Measurements from ENCODE around the gene CHST13. TPM values are rescaled to one million over a fixed set of nuclear protein-coding genes. Genes with fewer than 3 reads are reported as not detected.

CHST13 gene
- total RNA-seq, 1 experiment from 2014 or later, result not detected

DNA sequence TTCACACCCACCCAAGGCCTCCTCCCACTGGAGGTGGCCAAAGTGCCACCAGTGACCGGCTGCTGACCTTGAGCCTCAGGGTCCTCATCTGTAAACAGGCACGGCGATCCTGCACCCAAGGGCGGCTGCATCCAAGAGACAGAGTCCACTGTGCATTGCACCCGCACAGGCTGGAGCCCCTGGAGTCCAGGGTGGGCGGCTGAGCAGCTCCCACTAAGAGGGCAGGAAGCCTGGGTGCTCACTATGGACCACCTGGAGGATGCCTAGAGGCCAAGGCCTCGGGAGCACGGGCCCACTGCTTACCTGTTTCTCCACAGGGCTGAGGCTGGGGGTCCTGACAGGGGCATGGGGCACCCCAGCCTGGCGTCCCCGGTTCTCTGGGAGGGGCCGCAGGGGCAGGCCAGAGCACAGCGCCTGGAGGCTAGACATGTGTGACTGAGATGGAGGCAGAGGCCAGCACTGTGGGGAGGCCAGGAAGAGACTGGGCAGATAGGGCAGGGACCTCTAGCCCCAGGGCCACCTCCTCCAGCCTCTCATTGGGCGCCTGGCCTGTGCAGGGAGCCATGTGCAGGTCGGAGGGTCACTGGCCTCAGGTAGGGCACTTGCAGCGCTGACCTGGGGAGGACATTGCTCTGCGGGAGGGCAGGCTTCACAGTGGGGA, 6.5 kb upstream of the CHST13 start, which contains the start of gene UROC1:
Gene UROC1, minus strand, starts transcription at position 483 of the 661 bp plus-strand sequence. Its CDS starts 54 bp downstream, at position 429.
- DNase-seq, result no peak
- Histone ChIP-seq H2AFZ (ENCODE audit: low read length) (no peak within 1 kb of the TSS), H3K9me3 (ENCODE audit: low read length) (no peaks in the 10 kb centered on the region), H3K4me2 (ENCODE audit: low read length) (no peak within 1 kb of the TSS), H3K9me2 (replicated peaks; ENCODE audit: low read length) (no peaks in the 10 kb centered on the region), H3K27ac (ENCODE audit: low read length) (no peak within 1 kb of the TSS), H3K4me1 (ENCODE audit: insufficient read depth, low read length) (no peaks in the 10 kb centered on the region), H3K9ac (ENCODE audit: low read length) (no peak within 1 kb of the TSS), H3K79me2 (ENCODE audit: low read length) (no peaks in the 10 kb centered on the region), H4K20me1 (ENCODE audit: low read length) (no peaks in the 10 kb centered on the region), H3K36me3 (ENCODE audit: low read depth, low read length) (no peaks in the 10 kb centered on the region), H3F3A (ENCODE audit: low read length, unreplicated experiment) (no peaks in the 10 kb centered on the region), H3K4me3 (ENCODE audit: low read length) (no peak within 1 kb of the TSS), H3K27me3 (ENCODE audit: low read length) (no peaks in the 10 kb centered on the region)
- ATAC-seq, result no peak
- intact Hi-C loops (cut with micrococcal nuclease), result no loop called here
- no peak for TF ChIP-seq EZH2 (IDR thresholded peaks at IDR 0.05; ENCODE audit: low read length, unreplicated experiment)
- no peak for TF ChIP-seq EZH2phosphoT487 (IDR thresholded peaks at IDR 0.05; ENCODE audit: borderline replicate concordance, low read length)
- TF ChIP-seq, protein P1, sequence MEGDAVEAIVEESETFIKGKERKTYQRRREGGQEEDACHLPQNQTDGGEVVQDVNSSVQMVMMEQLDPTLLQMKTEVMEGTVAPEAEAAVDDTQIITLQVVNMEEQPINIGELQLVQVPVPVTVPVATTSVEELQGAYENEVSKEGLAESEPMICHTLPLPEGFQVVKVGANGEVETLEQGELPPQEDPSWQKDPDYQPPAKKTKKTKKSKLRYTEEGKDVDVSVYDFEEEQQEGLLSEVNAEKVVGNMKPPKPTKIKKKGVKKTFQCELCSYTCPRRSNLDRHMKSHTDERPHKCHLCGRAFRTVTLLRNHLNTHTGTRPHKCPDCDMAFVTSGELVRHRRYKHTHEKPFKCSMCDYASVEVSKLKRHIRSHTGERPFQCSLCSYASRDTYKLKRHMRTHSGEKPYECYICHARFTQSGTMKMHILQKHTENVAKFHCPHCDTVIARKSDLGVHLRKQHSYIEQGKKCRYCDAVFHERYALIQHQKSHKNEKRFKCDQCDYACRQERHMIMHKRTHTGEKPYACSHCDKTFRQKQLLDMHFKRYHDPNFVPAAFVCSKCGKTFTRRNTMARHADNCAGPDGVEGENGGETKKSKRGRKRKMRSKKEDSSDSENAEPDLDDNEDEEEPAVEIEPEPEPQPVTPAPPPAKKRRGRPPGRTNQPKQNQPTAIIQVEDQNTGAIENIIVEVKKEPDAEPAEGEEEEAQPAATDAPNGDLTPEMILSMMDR (conservative IDR thresholded peaks at IDR 0.05; ENCODE audit: low read depth, low read length), result no peak
- no TSS peak for BruUV-seq (replicated peaks)
- CTCF ChIA-PET, result no interaction called here
- POLR2A ChIA-PET (ENCODE audit: unreplicated experiment), result no interaction called here

DNA sequence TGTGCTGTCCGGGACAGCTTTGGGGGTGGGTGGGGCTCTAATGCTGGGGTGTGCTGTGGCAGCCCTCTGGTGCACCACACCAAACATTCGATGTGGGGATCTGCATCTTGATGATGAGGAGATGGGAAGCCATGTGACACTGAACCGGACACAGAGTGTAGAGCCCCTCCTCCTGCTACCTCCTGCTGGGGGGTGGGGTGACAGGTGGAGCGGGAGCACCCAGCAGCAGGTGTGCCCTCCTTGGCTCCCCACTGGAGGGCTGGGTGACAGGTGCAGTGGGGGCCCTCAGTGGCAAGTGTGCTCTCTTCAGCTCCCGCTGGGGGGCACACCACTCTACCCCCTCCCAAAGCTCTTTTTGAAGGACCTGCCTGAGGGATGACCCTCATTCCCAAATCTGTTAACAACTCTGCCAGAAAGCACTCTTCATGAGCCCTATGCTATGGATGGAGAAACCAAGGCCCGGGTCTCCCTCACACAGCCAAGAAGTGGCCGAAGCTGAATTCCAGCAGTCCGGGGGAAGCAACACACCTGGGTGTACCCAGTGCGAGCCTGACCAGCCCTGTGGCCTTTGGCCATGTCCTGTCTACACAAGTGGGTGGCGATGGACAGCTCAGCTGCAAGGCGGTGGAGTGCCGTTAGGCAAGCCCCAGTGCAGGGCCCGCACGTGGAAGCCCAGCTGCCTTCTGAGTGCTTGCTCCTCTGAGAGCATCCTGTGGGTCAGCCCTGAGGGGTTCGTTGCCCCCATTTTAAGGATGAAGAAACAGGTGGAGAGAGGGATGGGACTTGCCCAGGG, 5.8 kb upstream of the CHST13 start:
- no peak overlapping the region for H3K9ac ChIP-seq (ENCODE audit: low read length)
- ChIA-PET POLR2A (ENCODE audit: unreplicated experiment) (no interaction called here), CTCF (no interaction called here)
- H3K4me2 ChIP-seq (ENCODE audit: low read length), result no peak overlapping the region
- no peak for ATAC-seq
- H3K36me3 ChIP-seq (ENCODE audit: low read depth, low read length), result no peaks in the 10 kb centered on the region
- no peak for DNase-seq
- TF ChIP-seq, protein P1 (conservative IDR thresholded peaks at IDR 0.05; ENCODE audit: low read depth, low read length), result no peak
- TF ChIP-seq EZH2phosphoT487 (IDR thresholded peaks at IDR 0.05; ENCODE audit: borderline replicate concordance, low read length), result no peak
- TF ChIP-seq EZH2 (IDR thresholded peaks at IDR 0.05; ENCODE audit: low read length, unreplicated experiment), result no peak
- H4K20me1 ChIP-seq (ENCODE audit: low read length), result no peaks in the 10 kb centered on the region
- BruUV-seq (replicated peaks), result no TSS peak
- no peak overlapping the region for H2AFZ ChIP-seq (ENCODE audit: low read length)
- intact Hi-C loops (cut with micrococcal nuclease), result no loop called here
- H3F3A ChIP-seq (ENCODE audit: low read length, unreplicated experiment), result no peaks in the 10 kb centered on the region
- no peaks in the 10 kb centered on the region for H3K9me2 ChIP-seq (replicated peaks; ENCODE audit: low read length)
- peaks cover 5% of the 10 kb centered on the region for H3K27me3 ChIP-seq (ENCODE audit: low read length)
- H3K79me2 ChIP-seq (ENCODE audit: low read length), result no peaks in the 10 kb centered on the region
- no peaks in the 10 kb centered on the region for H3K4me1 ChIP-seq (ENCODE audit: insufficient read depth, low read length)
- no peak overlapping the region for H3K27ac ChIP-seq (ENCODE audit: low read length)
- no peak overlapping the region for H3K4me3 ChIP-seq (ENCODE audit: low read length)
- no peaks in the 10 kb centered on the region for H3K9me3 ChIP-seq (ENCODE audit: low read length)

DNA sequence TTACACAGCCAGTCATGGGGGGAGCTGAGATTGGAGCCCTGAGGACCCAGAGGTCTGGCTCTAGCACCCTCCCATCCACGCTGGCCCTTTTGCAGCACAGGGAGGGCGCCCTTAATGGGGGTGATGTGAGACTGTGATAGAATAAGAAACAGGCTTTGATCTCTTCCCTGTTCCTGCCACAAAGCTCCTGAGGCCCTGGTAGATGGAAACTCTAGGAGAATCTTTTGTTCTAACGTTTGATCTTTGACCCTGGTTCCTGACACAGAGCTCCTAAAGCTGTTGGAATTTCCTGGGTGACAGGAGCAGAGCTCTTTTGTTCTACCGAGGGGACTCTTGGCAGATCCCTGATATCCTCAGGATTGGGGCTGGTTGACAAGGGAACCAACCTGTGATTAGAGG, 5.2 kb upstream of the CHST13 start:
- DNase-seq, result no peak
- Histone ChIP-seq H4K20me1 (ENCODE audit: low read length) (no peaks in the 10 kb centered on the region), H3K27ac (ENCODE audit: low read length) (no peak overlapping the region), H3K9me3 (ENCODE audit: low read length) (no peaks in the 10 kb centered on the region), H3K9me2 (replicated peaks; ENCODE audit: low read length) (no peaks in the 10 kb centered on the region), H3F3A (ENCODE audit: low read length, unreplicated experiment) (no peaks in the 10 kb centered on the region), H3K79me2 (ENCODE audit: low read length) (no peaks in the 10 kb centered on the region), H3K4me3 (ENCODE audit: low read length) (no peak overlapping the region), H2AFZ (ENCODE audit: low read length) (no peak overlapping the region), H3K4me1 (ENCODE audit: insufficient read depth, low read length) (no peaks in the 10 kb centered on the region), H3K4me2 (ENCODE audit: low read length) (no peak overlapping the region), H3K36me3 (ENCODE audit: low read depth, low read length) (no peaks in the 10 kb centered on the region), H3K9ac (ENCODE audit: low read length) (no peak overlapping the region), H3K27me3 (ENCODE audit: low read length) (peaks cover 11% of the 10 kb centered on the region)
- intact Hi-C loops (cut with micrococcal nuclease), result no loop called here
- BruUV-seq (replicated peaks), result no TSS peak
- TF ChIP-seq, protein P1 (conservative IDR thresholded peaks at IDR 0.05; ENCODE audit: low read depth, low read length), result no peak
- TF ChIP-seq EZH2 (IDR thresholded peaks at IDR 0.05; ENCODE audit: low read length, unreplicated experiment) (no peak), EZH2phosphoT487 (IDR thresholded peaks at IDR 0.05; ENCODE audit: borderline replicate concordance, low read length) (no peak)
- ChIA-PET CTCF (no interaction called here), POLR2A (ENCODE audit: unreplicated experiment) (no interaction called here)
- no peak for ATAC-seq
